CD4-positive, alpha-beta T cell treated with Interleukin-6 for 4 hours (primary cell): ENCODE measurements around the gene TMEM256.
A peak's percentile ranks its signal among the peaks of the same experiment; 100 is the strongest.

Experiments used
- DNase-seq: peaks from one replicate; pipeline ENCODE4 v3.0.0-alpha.2; 2020; ENCODE audit warnings: mixed read lengths

TMEM256 gene

GRCh38 chr17:7403977-7404736 is at the start of gene TMEM256:
Gene TMEM256, minus strand, starts transcription at chr17:7404097. Its CDS starts 13 bp downstream, at chr17:7404084.
- peak; percentile 98 for DNase-seq

- DNase-seq: no peak
These were observed 44.6 kb upstream of the TMEM256 start for GRCh38 chr17:7448461-7448860.

DNA sequence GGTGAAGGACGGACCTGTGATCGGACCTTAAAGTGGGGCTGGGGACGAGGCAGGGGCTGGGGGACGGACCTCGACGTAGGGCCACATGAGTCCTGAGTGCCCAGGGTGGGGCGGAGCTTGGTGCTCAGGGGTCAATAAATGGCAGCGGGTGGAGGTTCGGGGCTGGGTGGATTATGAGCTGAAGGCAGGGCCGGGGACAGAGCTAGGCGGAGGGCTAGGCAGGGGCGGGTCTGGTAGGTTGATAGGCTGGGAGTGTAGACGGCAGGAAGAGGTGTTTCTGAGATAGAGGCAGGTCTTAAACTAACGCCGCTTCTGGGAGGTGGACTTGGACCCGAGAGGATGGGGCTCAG is 41.7 kb upstream of the TMEM256 start:
- peak; percentile 56 for DNase-seq

DNA sequence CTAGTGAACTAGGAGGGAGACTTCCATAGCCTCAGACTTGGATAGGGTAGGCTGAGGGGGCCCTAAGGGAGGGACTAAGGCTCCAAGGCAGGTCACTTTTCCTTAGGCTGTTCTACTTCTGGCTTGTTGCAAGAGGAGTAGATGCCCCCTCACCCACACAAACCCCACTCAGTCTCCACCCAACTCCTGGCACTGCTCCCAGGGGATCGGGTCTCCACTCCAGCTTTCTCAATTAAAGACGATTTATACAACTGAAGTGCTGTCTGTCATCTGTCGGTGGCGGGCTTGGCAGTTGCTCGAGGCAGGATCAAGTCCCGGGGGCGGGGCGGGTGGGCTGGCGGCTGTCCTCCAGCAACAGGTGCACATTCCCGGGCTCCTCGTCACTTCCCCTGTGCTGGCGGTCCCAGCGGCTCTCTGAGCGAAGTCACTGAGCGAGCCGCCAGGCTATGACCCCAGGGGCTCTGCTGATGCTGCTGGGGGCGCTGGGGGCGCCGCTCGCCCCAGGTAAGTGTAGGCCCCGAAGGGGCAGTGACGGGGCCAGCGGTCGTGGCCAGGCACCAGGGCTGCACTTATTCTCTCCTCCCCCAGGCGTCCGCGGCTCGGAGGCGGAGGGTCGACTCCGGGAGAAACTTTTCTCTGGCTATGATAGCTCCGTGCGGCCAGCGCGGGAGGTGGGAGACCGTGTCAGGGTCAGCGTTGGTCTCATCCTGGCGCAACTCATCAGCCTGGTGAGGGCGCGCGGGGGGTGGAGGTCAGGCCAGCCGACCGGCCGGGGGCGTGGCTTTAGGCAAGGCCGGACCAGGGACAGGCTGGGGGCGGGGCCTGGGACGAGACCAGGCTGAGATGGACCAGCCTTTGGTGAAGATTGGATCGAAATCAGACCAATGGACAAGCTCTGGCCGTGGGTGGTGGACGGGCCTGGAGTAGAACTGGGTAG is 41.1 kb upstream of the TMEM256 start, which contains the start of gene CHRNB1:
Gene CHRNB1, plus strand, starts transcription at position 380 of the 937 bp plus-strand sequence. Its CDS starts 67 bp downstream, at position 447.
- DNase-seq: peak; percentile 20

DNA sequence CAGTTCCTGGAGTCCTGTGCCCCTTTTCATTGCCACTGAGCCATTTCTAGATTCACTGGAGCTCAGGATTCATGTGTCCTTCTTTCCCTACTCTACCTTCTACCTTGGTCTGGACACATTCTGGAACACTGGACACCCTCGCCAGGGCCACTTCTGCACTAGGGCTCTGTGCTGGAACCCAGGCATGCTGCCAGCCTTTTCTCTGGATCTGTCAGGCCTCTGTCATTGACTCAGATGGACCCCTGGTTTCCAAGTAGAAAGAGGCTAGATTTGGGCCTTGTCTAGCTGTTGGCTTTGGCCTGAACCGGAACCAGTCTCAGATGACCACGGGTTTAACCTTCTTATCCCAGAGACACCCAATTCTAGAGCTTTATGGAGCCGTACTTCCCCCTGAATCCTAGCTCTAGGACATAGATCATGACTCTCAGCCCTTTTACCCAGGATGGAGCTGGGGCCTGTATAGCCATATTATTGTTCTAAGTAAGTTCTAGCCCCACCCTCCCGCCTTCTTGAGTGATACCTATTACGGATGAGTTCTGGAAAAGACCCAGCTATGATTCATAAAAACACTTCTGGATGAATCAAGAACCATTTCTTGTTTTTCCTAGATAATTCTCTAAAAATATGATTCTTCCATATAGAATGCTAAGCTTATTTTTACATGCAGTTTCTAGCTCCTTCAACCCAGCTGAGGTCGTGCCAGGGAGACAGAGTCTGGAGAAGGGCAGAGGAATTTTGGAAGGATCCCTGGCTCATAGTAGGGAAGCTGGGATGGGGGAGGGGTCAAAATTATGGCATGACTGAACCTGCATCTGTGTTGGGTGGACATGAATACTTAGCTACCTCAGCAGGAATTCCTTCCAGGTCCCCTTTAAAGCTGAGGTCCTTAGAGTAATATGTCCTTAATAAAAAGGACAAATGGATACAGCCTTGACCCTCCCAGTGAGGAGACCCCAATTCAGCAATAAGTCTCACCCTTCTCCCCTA is 39.9 kb upstream of the TMEM256 start:
- DNase-seq: no peak

GRCh38 chr17:7442142-7442541 is 38.2 kb upstream of the TMEM256 start:
- DNase-seq: no peak

DNA sequence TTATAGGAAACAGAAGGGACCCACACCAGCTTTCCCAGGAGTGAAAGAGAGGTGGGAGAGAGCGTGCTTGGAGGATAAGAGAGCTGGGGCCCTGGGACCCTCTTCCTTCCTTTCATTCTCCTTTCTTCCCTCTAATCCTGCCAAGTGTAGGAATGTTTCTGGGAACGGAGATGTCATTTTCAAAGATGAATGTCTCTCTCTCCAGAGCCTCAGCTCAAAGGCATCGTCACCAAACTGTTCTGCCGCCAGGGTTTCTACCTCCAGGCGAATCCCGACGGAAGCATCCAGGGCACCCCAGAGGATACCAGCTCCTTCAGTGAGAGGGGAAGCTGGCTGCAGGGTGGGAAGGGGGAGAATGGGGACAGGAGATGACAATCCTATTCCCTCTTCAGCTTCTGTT is 37.4 kb upstream of the TMEM256 start:
- DNase-seq: no peak

DNA sequence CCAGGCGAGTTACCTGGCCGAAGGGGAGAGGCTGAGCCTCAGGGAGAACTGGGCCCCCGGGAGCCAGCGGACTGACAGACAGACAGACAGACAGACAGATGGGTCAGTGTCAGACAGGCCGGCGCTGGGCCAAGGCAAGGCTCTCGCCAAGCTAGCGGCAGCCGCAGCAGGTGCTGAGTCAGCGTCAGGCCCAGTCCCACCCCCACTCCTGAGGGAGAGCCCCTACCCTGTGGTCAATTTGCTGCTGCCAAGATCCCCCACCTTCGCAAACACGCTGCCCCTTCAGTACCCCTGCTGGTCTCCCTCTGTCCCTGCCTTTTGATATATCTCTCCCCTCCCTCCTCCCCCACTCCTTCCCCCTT is 36.9 kb upstream of the TMEM256 start:
- no peak for DNase-seq

GRCh38 chr17:7440113-7440833 is 36.4 kb upstream of the TMEM256 start:
- DNase-seq: peak; percentile 32

DNA sequence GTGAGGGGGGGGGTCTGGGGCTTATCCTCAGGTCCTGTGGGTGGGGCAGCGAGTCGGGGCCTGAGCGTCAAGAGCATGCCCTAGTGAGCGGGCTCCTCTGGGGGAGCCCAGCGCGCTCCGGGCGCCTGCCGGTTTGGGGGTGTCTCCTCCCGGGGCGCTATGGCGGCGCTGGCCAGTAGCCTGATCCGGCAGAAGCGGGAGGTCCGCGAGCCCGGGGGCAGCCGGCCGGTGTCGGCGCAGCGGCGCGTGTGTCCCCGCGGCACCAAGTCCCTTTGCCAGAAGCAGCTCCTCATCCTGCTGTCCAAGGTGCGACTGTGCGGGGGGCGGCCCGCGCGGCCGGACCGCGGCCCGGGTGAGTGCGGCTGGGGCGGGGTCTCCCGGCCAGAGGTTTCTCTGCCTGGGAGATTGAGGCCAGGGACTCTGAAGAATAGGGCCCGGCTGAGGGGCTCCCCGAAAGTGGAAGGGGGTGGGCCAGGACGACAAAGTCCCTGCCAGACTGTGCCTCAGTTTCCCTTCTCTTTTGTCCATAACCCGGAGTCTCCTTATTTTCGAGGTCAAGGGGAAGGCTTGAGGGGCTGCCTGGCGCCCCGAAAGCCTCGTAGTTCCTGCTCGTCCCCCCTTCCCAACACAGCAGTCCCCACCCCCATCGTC is 35.7 kb upstream of the TMEM256 start, which contains the start of gene FGF11:
Gene FGF11, plus strand, starts transcription at position 51 of the 651 bp plus-strand sequence. Its CDS starts 109 bp downstream, at position 160.
- DNase-seq: no peak

GRCh38 chr17:7438656-7439460 is 35.0 kb upstream of the TMEM256 start:
- DNase-seq: no peak

GRCh38 chr17:7437950-7438614 is 34.2 kb upstream of the TMEM256 start:
- DNase-seq: peak; percentile 84

GRCh38 chr17:7437369-7437863 is 33.5 kb upstream of the TMEM256 start:
- DNase-seq: no peak

GRCh38 chr17:7436556-7437368 is 32.9 kb upstream of the TMEM256 start:
- peak; percentile 85 for DNase-seq

DNA sequence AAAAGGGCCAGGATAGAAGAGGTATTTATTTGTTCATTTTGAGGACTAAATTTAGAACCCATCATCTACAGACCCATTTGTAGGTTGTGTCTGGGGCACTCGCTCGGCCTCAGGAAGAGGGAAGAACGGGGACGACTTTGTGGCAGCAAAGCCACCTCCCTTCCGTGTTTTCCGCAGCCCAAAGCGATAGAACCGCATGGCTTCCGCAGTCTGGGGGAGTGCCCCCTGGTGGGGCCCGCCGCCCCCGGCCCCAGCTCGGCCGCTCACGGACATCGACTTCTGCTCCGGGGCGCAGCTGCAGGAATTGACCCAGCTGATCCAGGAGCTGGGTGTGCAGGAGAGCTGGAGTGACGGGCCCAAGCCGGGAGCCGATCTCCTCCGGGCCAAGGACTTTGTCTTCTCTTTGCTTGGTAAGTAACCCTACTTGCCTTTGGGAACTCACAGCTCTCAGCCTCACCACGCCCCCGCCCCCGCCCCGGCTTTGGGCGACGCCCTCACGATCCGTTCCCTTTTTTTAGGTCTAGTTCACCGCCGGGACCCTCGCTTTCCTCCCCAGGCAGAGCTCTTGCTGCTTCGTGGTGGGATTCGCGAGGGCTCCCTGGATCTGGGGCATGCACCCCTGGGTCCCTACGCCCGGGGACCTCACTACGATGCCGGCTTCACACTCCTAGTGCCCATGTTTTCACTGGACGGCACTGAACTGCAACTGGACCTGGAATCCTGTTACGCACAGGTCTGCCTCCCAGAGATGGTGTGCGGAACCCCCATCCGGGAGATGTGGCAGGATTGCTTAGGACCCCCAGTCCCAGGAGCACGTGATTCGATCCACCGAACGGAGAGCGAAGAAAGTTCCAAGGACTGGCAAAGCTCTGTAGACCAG is 32.0 kb upstream of the TMEM256 start:
- DNase-seq: peak; percentile 70

DNA sequence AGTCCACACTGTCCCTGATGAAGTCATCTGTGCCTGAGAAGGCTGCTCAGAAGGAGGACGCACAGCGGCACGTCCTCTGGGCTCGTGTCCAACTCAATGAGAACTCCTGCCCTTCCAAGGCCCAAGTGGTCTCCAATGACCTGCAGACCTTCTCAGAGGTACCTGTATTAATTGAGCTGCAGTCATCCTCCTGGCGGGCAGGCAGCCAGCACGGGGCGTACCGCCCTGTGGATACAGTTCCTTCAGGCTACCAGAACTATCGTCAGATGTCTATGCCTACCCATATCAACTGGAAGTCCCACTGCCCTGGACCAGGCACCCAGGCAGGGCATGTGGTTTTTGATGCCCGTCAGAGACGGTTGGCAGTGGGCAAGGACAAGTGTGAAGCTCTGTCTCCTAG is 28.4 kb upstream of the TMEM256 start:
- no peak for DNase-seq

DNA sequence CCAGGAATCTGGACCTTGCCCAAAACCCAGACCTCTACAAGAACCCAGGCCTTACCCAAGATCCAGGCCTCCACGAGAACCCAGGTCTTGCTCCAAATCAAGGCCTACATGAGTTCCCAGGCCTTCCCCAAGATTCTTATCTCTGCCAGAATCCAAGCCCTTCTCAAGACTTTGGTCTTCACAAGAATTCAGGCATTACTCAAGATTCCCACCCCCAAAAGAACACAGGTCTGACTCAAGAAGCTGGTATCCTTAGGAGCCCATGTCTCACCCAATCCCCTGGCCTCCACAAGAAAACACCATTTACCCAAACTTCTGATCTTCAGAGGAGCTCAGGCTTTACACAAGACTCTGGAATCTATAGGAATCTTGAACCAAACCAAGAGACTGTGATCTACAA is 27.3 kb upstream of the TMEM256 start:
- no peak for DNase-seq

- no peak for DNase-seq
These were observed 25.8 kb upstream of the TMEM256 start for GRCh38 chr17:7429722-7430121.
